ENCODE data around the gene VCL.
"Not testable (repeated sequence)": the region's sequence is repeated elsewhere in the genome, so short reads cannot be mapped to it uniquely, and the experiment has no call there.

- not testable (repeated sequence) for TF ChIP-seq CTCF (IDR thresholded peaks at IDR 0.05; ENCODE audit: insufficient read depth, low read length); REST (IDR thresholded peaks at IDR 0.05; ENCODE audit: insufficient replicate concordance, low read depth)
Measured at GRCh38 chr10:74146980-74147379, 149.1 kb downstream of the VCL start.

Data from HL-60 (cell line).